Mesenchymal stem cell (in vitro differentiated cells and primary cell): ENCODE measurements around the gene MYOM1.
"Not testable (repeated sequence)": the region's sequence is repeated elsewhere in the genome, so short reads cannot be mapped to it uniquely, and the experiment has no call there.

ENCODE experiments used
- DNase-seq: peaks from one replicate; pipeline ENCODE4 v3.0.0-alpha.2; 2013
- H2AFZ ChIP-seq: one replicate; pipeline ENCODE4 v1.6.1; 2013; ENCODE audit warnings: low read depth, mild to moderate bottlenecking, control low read depth, inconsistent platforms, low read length, moderate library complexity
- H2AK5ac ChIP-seq: 2 replicates; pipeline ENCODE4 v1.6.1; 2013; ENCODE audit warnings: low read length, moderate library complexity, mild to moderate bottlenecking, inconsistent platforms; ENCODE audit not compliant: severe bottlenecking
- H2BK120ac ChIP-seq: one replicate; pipeline ENCODE4 v1.6.1; 2013; ENCODE audit warnings: low read depth, mild to moderate bottlenecking, inconsistent platforms, low read length, moderate library complexity
- H2BK12ac ChIP-seq, 2 experiments: one replicate each; pipeline ENCODE4 v1.6.1; 2013; ENCODE audit warnings: inconsistent platforms in 2 of 2, low read length in 2 of 2, mild to moderate bottlenecking in 2 of 2, moderate library complexity in 2 of 2, control low read depth in 1 of 2
- H2BK15ac ChIP-seq: one replicate; pipeline ENCODE4 v1.6.1; 2013; ENCODE audit warnings: mild to moderate bottlenecking, low read depth, inconsistent platforms; ENCODE audit not compliant: poor library complexity, severe bottlenecking
- H2BK5ac ChIP-seq: 2 replicates; pipeline ENCODE4 v1.6.1; 2013; ENCODE audit warnings: low read depth, mild to moderate bottlenecking, low read length, control low read depth, inconsistent platforms; ENCODE audit not compliant: poor library complexity, severe bottlenecking
- H3K14ac ChIP-seq, 2 experiments: one replicate each; pipeline ENCODE4 v1.6.1; 2013; ENCODE audit warnings: inconsistent platforms in 2 of 2, low read length in 2 of 2, control low read depth in 1 of 2, mild to moderate bottlenecking in 1 of 2, moderate library complexity in 1 of 2
- H3K18ac ChIP-seq, 2 experiments: one replicate each; pipeline ENCODE4 v1.6.1; 2013; ENCODE audit warnings: inconsistent platforms in 2 of 2, low read length in 2 of 2, control low read depth in 1 of 2, low read depth in 1 of 2, mild to moderate bottlenecking in 1 of 2
- H3K23ac ChIP-seq, 2 experiments: one replicate each; pipeline ENCODE4 v1.6.1; 2013; ENCODE audit warnings: inconsistent platforms in 2 of 2, low read length in 2 of 2, mild to moderate bottlenecking in 2 of 2, moderate library complexity in 2 of 2, control low read depth in 1 of 2
- H3K27ac ChIP-seq: 2 replicates; pipeline ENCODE4 v1.5.1; 2013; ENCODE audit warnings: mild to moderate bottlenecking, moderate library complexity, low read length, control low read depth, inconsistent platforms; ENCODE audit not compliant: poor library complexity, severe bottlenecking
- H3K27me3 ChIP-seq, 2 experiments: 2 replicates each; pipeline versions ENCODE4 v1.6.1 to v1.7.0; 2013; ENCODE audit warnings: low read length in 2 of 2, mild to moderate bottlenecking in 2 of 2, moderate library complexity in 2 of 2, control low read depth in 1 of 2, inconsistent platforms in 1 of 2; ENCODE audit not compliant: control insufficient read depth in 1 of 2, insufficient read depth in 1 of 2
- H3K36me3 ChIP-seq, 2 experiments: 2 replicates each; pipeline versions ENCODE4 v1.6.1 to v1.7.0; 2013; ENCODE audit warnings: low read length in 2 of 2, control low read depth in 1 of 2, inconsistent platforms in 1 of 2, low read depth in 1 of 2, mild to moderate bottlenecking in 1 of 2; ENCODE audit not compliant: insufficient read depth in 2 of 2, control insufficient read depth in 1 of 2
- H3K4ac ChIP-seq, 2 experiments: one replicate each; pipeline ENCODE4 v1.6.1; 2013; ENCODE audit warnings: inconsistent platforms in 2 of 2, low read length in 2 of 2, mild to moderate bottlenecking in 2 of 2, moderate library complexity in 2 of 2, control low read depth in 1 of 2, low read depth in 1 of 2
- H3K4me1 ChIP-seq: 2 replicates; pipeline ENCODE4 v1.6.1; 2013; ENCODE audit warnings: low read depth, low read length, control low read depth; ENCODE audit not compliant: control insufficient read depth, insufficient read depth
- H3K4me2 ChIP-seq: 2 replicates; pipeline ENCODE4 v1.6.1; 2013; ENCODE audit warnings: low read length, mild to moderate bottlenecking, inconsistent platforms; ENCODE audit not compliant: poor library complexity, severe bottlenecking
- H3K4me3 ChIP-seq, 2 experiments: 2 replicates each; pipeline versions ENCODE4 v1.5.1 to v1.7.0; 2013; ENCODE audit warnings: low read length in 2 of 2, mild to moderate bottlenecking in 2 of 2, control low read depth in 1 of 2, low read depth in 1 of 2; ENCODE audit not compliant: insufficient read depth in 1 of 2
- H3K79me1 ChIP-seq: replicated peaks from 2 replicates; pipeline ENCODE4 v1.6.1; 2013; ENCODE audit warnings: mild to moderate bottlenecking, control low read depth, low read length, inconsistent platforms; ENCODE audit not compliant: poor library complexity, severe bottlenecking
- H3K9ac ChIP-seq: 2 replicates; pipeline ENCODE4 v1.7.0; 2013; ENCODE audit warnings: mild to moderate bottlenecking, low read length, moderate library complexity
- H3K9me3 ChIP-seq: 2 replicates; pipeline ENCODE4 v1.7.0; 2013; ENCODE audit warnings: mild to moderate bottlenecking, low read length; ENCODE audit not compliant: control insufficient read depth
- H4K8ac ChIP-seq: one replicate; pipeline ENCODE4 v1.6.1; 2013; ENCODE audit warnings: inconsistent platforms, mild to moderate bottlenecking, low read length, moderate library complexity
- H4K91ac ChIP-seq: one replicate; pipeline ENCODE4 v1.6.1; 2013; ENCODE audit warnings: mild to moderate bottlenecking, low read length, inconsistent platforms
- whole genome bisulfite sequencing: methylation state at CpG from one replicate; pipeline ENCODE4 v1.1.7; 2013; ENCODE audit warnings: mixed read lengths; 5-methylcytosine and 5-hydroxymethylcytosine counted together

The MYOM1 gene

DNA sequence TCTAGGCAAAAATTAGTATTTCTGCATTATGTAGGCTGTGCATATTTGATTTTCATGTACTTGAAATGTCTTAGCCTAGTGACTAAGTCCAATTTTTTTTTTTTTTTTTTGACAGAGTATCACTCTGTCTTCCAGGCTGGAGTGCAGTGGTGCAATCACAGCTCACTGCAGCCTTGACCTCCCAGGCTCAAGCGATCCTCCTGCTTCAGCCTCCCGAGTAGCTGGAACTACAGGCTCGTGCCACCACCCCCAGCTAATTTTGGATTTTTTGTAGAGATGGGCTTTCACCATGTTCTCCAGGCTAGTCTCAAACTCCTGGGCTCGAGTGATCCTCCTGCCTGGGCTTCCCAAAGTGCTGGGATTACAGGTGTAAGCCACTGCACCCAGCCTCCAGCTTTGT lies 156.0 kb downstream of the MYOM1 start:
- H3K14ac ChIP-seq, H2AK5ac ChIP-seq, H3K4me1 ChIP-seq, H3K36me3 ChIP-seq, H2BK15ac ChIP-seq, H3K9ac ChIP-seq, H4K91ac ChIP-seq, H3K4ac ChIP-seq, H3K23ac ChIP-seq, H3K4me2 ChIP-seq, H3K27me3 ChIP-seq, H3K9me3 ChIP-seq, H2BK120ac ChIP-seq, H3K27ac ChIP-seq, H3K79me1 ChIP-seq, H2BK5ac ChIP-seq, H2AFZ ChIP-seq, H3K18ac ChIP-seq, H4K8ac ChIP-seq, H2BK12ac ChIP-seq, DNase-seq, H3K4me3 ChIP-seq: not testable (repeated sequence)
- whole genome bisulfite sequencing: 92% methylated on average over 4 of the region's 4 CpGs

- H4K91ac ChIP-seq: no peak overlapping the region
- H2BK12ac ChIP-seq: no peak overlapping the region
- peaks cover 2% of the 10 kb centered on the region for H3K4me1 ChIP-seq
- no peaks in the 10 kb centered on the region for H3K79me1 ChIP-seq
- no peak overlapping the region for H4K8ac ChIP-seq
- WGBS: 66% methylated on average over 15 of the region's 16 CpGs
- no peaks in the 10 kb centered on the region for H3K9me3 ChIP-seq
- peak; percentile 49 for DNase-seq
- H3K27me3 ChIP-seq: no peaks in the 10 kb centered on the region
- no peak overlapping the region for H3K18ac ChIP-seq
- H3K4ac ChIP-seq: no peak overlapping the region
- H3K9ac ChIP-seq: peak overlapping the region; percentile 1
- no peak overlapping the region for H3K27ac ChIP-seq
- H2BK15ac ChIP-seq: no peak overlapping the region
- no peak overlapping the region for H2BK120ac ChIP-seq
- H3K4me3 ChIP-seq: peak overlapping the region in 1 of 2 experiments; percentile 28
- no peak overlapping the region for H2BK5ac ChIP-seq
- H3K4me2 ChIP-seq: no peak overlapping the region
- no peaks in the 10 kb centered on the region for H3K36me3 ChIP-seq
- H2AK5ac ChIP-seq: no peak overlapping the region
- H3K23ac ChIP-seq: no peak overlapping the region
- no peak overlapping the region for H3K14ac ChIP-seq
- H2AFZ ChIP-seq: no peak overlapping the region
Observed at GRCh38 chr18:3062798-3063680, 156.7 kb downstream of the MYOM1 start.

DNA sequence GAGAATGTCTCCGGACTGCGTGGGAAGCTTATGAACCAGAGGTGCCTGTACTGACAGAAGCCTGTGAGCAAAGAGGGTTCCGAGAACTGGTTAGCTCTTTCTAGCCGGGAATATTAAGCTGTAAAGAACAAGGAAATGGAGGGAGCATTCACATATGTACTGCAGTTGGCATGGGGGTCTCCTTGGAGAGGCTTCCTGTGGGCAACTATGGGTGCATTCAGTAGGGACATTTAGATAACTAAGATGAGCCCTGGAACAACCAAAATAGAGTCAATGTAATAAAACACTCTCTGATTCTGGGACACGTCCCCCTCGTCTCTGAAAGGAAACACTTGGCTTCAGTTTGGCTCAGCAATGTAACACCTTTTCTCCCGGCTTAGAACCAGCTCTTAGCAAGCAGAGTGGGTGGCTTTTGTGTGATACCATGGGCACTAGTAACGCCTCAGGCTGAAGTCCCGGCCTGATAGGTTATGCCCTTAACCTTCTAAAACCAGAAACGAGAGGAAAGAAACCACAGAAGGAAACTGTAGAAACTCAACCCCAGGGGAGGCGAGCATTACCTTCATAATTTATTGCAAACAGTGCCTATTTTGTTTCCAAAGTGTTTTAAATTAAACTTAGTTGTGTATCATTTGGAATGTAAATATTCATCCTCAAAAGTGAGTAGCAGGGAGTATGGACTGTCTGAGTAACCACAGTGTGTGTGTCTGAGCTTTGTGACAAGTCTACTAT lies 158.0 kb downstream of the MYOM1 start:
- no peak overlapping the region for H2AK5ac ChIP-seq
- no peaks in the 10 kb centered on the region for H3K36me3 ChIP-seq
- H2BK12ac ChIP-seq: no peak overlapping the region
- no peak overlapping the region for H4K91ac ChIP-seq
- no peak overlapping the region for H3K27ac ChIP-seq
- WGBS: 78% methylated on average over 10 of the region's 11 CpGs
- no peak overlapping the region for H2BK120ac ChIP-seq
- peaks cover 2% of the 10 kb centered on the region for H3K4me1 ChIP-seq
- no peak overlapping the region for H3K4me2 ChIP-seq
- no peak overlapping the region for H4K8ac ChIP-seq
- H3K9me3 ChIP-seq: no peaks in the 10 kb centered on the region
- H3K9ac ChIP-seq: no peak overlapping the region
- H3K4ac ChIP-seq: no peak overlapping the region
- H3K23ac ChIP-seq: no peak overlapping the region
- H2BK15ac ChIP-seq: no peak overlapping the region
- no peaks in the 10 kb centered on the region for H3K79me1 ChIP-seq
- H3K27me3 ChIP-seq: peaks cover 0 to 9% of the 10 kb centered on the region in 2 experiments
- no peak overlapping the region for H2BK5ac ChIP-seq
- H3K4me3 ChIP-seq: no peak overlapping the region
- H3K14ac ChIP-seq: no peak overlapping the region
- H3K18ac ChIP-seq: peak overlapping the region in 1 of 2 experiments; percentile 5
- peak; percentile 59 for DNase-seq
- no peak overlapping the region for H2AFZ ChIP-seq
